Measurements from ENCODE around the gene OBSL1.

OBSL1 gene

GRCh38 chr2:219509780-219510511 lies 61.4 kb downstream of the OBSL1 start:
- H3K4me2 ChIP-seq (ENCODE audit: low read depth, low read length, poor library complexity, severe bottlenecking): peak overlapping the region; percentile 14

GRCh38 chr2:219508971-219509779 lies 62.2 kb downstream of the OBSL1 start:
- Histone ChIP-seq H3K9me3 (ENCODE audit: insufficient read depth, low read depth, low read length) (no peaks in the 10 kb centered on the region), H3K4me3 (ENCODE audit: low read length, poor library complexity, severe bottlenecking) (peak overlapping the region; percentile 17), H3K9me2 (replicated peaks; ENCODE audit: low read depth, low read length) (no peaks in the 10 kb centered on the region), H3K4me1 (ENCODE audit: insufficient read depth, low read length, poor library complexity, severe bottlenecking) (peaks cover 2% of the 10 kb centered on the region), H4K20me1 (ENCODE audit: insufficient read depth, low read length, poor library complexity, severe bottlenecking) (no peaks in the 10 kb centered on the region), H3K27me3 (ENCODE audit: insufficient read depth, low read length, poor library complexity, severe bottlenecking) (peaks cover 5% of the 10 kb centered on the region), H3K36me3 (ENCODE audit: insufficient read depth, low read length) (no peaks in the 10 kb centered on the region), H3K79me2 (ENCODE audit: insufficient read depth, low read length) (no peaks in the 10 kb centered on the region), H3K9ac (ENCODE audit: low read depth, low read length, poor library complexity, severe bottlenecking) (no peak overlapping the region), H2AFZ (ENCODE audit: low read length) (no peak overlapping the region), H3F3A (ENCODE audit: low read depth) (no peaks in the 10 kb centered on the region), H3K4me2 (ENCODE audit: low read depth, low read length, poor library complexity, severe bottlenecking) (no peak overlapping the region)
- TF ChIP-seq CTCF (conservative IDR thresholded peaks at IDR 0.05; ENCODE audit: low read length) (no peak), EZH2phosphoT487 (IDR thresholded peaks at IDR 0.05; ENCODE audit: borderline replicate concordance) (no peak)

More at GRCh38 chr2:219509780-219510511, 61.4 kb downstream of the OBSL1 start:
- Histone ChIP-seq H3K9me2 (replicated peaks; ENCODE audit: low read depth, low read length) (no peaks in the 10 kb centered on the region), H3K27me3 (ENCODE audit: insufficient read depth, low read length, poor library complexity, severe bottlenecking) (peaks cover 5% of the 10 kb centered on the region), H3K4me3 (ENCODE audit: low read length, poor library complexity, severe bottlenecking) (peak overlapping the region; percentile 17), H3K4me1 (ENCODE audit: insufficient read depth, low read length, poor library complexity, severe bottlenecking) (peaks cover 7% of the 10 kb centered on the region), H3K9ac (ENCODE audit: low read depth, low read length, poor library complexity, severe bottlenecking) (no peak overlapping the region), H3F3A (ENCODE audit: low read depth) (no peaks in the 10 kb centered on the region), H3K9me3 (ENCODE audit: insufficient read depth, low read depth, low read length) (no peaks in the 10 kb centered on the region), H2AFZ (ENCODE audit: low read length) (no peak overlapping the region), H4K20me1 (ENCODE audit: insufficient read depth, low read length, poor library complexity, severe bottlenecking) (no peaks in the 10 kb centered on the region), H3K79me2 (ENCODE audit: insufficient read depth, low read length) (no peaks in the 10 kb centered on the region), H3K36me3 (ENCODE audit: insufficient read depth, low read length) (no peaks in the 10 kb centered on the region)
- TF ChIP-seq EZH2phosphoT487 (IDR thresholded peaks at IDR 0.05; ENCODE audit: borderline replicate concordance) (no peak), CTCF (conservative IDR thresholded peaks at IDR 0.05; ENCODE audit: low read length) (peak; percentile 64)

- Histone ChIP-seq H3K4me1 (ENCODE audit: insufficient read depth, low read length, poor library complexity, severe bottlenecking) (no peaks in the 10 kb centered on the region), H3K36me3 (ENCODE audit: insufficient read depth, low read length) (no peaks in the 10 kb centered on the region), H4K20me1 (ENCODE audit: insufficient read depth, low read length, poor library complexity, severe bottlenecking) (no peaks in the 10 kb centered on the region), H3K27me3 (ENCODE audit: insufficient read depth, low read length, poor library complexity, severe bottlenecking) (peaks cover 3% of the 10 kb centered on the region), H3F3A (ENCODE audit: low read depth) (no peaks in the 10 kb centered on the region), H3K9me3 (ENCODE audit: insufficient read depth, low read depth, low read length) (no peaks in the 10 kb centered on the region), H3K9me2 (replicated peaks; ENCODE audit: low read depth, low read length) (no peaks in the 10 kb centered on the region), H3K4me3 (ENCODE audit: low read length, poor library complexity, severe bottlenecking) (no peak overlapping the region), H3K79me2 (ENCODE audit: insufficient read depth, low read length) (no peaks in the 10 kb centered on the region), H3K9ac (ENCODE audit: low read depth, low read length, poor library complexity, severe bottlenecking) (no peak overlapping the region), H2AFZ (ENCODE audit: low read length) (no peak overlapping the region), H3K4me2 (ENCODE audit: low read depth, low read length, poor library complexity, severe bottlenecking) (no peak overlapping the region)
- TF ChIP-seq EZH2phosphoT487 (IDR thresholded peaks at IDR 0.05; ENCODE audit: borderline replicate concordance) (no peak), CTCF (conservative IDR thresholded peaks at IDR 0.05; ENCODE audit: low read length) (no peak)
These were observed 63.0 kb downstream of the OBSL1 start for GRCh38 chr2:219508444-219508734.
